MCF 10A (cell line): ENCODE measurements around the gene FAR1. TPM values are rescaled to one million over a fixed set of nuclear protein-coding genes. Genes with fewer than 3 reads are reported as not detected.

Experiments used
- BruUV-seq: library from RNA; stranded (reverse); fragments of 400-500 nt; replicated peaks from 2 replicates; lab custom pipeline; 2021; lab: Mats Ljungman, UMichigan
- CTCF ChIA-PET: fragments of 300-600 bp; sonication (Branson Sonifier 250); formaldehyde crosslinking; extraction: SDS; loops from one replicate; lab custom pipeline; 2021; ENCODE audit warnings: antibody characterized with exemption, inconsistent platforms; lab: Yijun Ruan, JAX
- POLR2A ChIA-PET: fragments of 300-600, 350-650 bp; sonication (Branson Sonifier 250); formaldehyde crosslinking; extraction: SDS; loops from one replicate; lab custom pipeline; 2020; ENCODE audit warnings: antibody characterized with exemption, inconsistent platforms; lab: Yijun Ruan, JAX
- DNase-seq: peaks from one replicate; pipeline ENCODE4 v3.0.0-alpha.2; 2018; ENCODE audit not compliant: unreplicated experiment
- H3K27ac Mint-ChIP-seq: one replicate; pipeline ENCODE4 v1.8.0; 2022; ENCODE audit warnings: mild to moderate bottlenecking, low read depth, mixed read lengths; ENCODE audit not compliant: unreplicated experiment
- H3K27me3 Mint-ChIP-seq: one replicate; pipeline ENCODE4 v1.8.0; 2022; ENCODE audit warnings: mixed read lengths; ENCODE audit not compliant: insufficient read depth, unreplicated experiment
- H3K36me3 Mint-ChIP-seq: one replicate; pipeline ENCODE4 v1.8.0; 2022; ENCODE audit warnings: mild to moderate bottlenecking, moderate library complexity, mixed read lengths; ENCODE audit not compliant: insufficient read depth, unreplicated experiment
- H3K4me1 Mint-ChIP-seq: one replicate; pipeline ENCODE4 v1.8.0; 2022; ENCODE audit warnings: mixed read lengths; ENCODE audit not compliant: insufficient read depth, unreplicated experiment
- H3K4me3 Mint-ChIP-seq: one replicate; pipeline ENCODE4 v1.8.0; 2022; ENCODE audit warnings: mild to moderate bottlenecking, moderate library complexity, mixed read lengths; ENCODE audit not compliant: unreplicated experiment
- H3K9me3 Mint-ChIP-seq: one replicate; pipeline ENCODE4 v1.8.0; 2022; ENCODE audit warnings: mixed read lengths; ENCODE audit not compliant: unreplicated experiment
- CTCF ChIP-seq: fragments of 200-600 bp; IDR thresholded peaks from one replicate; pipeline ENCODE4 v1.8.0; 2022; ENCODE audit warnings: antibody characterized with exemption, mild to moderate bottlenecking; ENCODE audit not compliant: unreplicated experiment
- intact Hi-C: fragments of 100-400 bp; cut with micrococcal nuclease; formaldehyde crosslinking; loops from 2 replicates; pipeline ENCODE4 v1.14.1; 2022
- total RNA-seq: library from RNA; stranded (reverse); gene quantifications from 2 replicates; pipeline ENCODE4 v1.2.3, GENCODE V29; 2022

The FAR1 gene
- total RNA-seq, 1 experiment from 2014 or later: 112 TPM

DNA sequence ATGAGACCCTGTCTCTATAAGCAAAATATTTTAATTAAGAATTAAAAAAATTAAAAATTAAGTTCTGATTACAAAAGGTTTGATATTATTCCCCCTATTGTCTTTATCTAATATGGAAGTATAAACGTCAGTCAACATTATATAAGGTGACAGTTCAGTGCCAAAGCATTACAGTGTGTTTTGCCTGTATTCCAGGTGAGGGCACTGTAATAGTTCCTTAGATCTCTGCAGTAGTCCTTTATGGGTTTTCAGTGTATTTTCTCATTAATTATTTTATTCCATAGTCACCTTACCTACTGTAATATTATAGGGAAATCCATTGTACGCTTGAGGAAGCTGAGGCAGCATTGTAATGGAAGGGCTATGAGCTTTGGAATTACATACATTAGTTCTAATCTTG lies 33.0 kb downstream of the FAR1 start:
- Mint-ChIP-seq H3K9me3 (no peaks in the 10 kb centered on the region), H3K27ac (no peak overlapping the region), H3K4me1 (peaks cover 9% of the 10 kb centered on the region), H3K36me3 (peaks cover 54% of the 10 kb centered on the region), H3K27me3 (no peaks in the 10 kb centered on the region), H3K4me3 (no peak overlapping the region)
- BruUV-seq: no TSS peak
- no peak for DNase-seq
- intact Hi-C loops: no loop called here
- POLR2A ChIA-PET: interaction anchor here (0.8 to 0.9 kb wide), 2 partner anchors 8 to 25 kb away, joined by 3 to 4 read pairs; no protein-coding TSS in a partner anchor
- no peak for TF ChIP-seq CTCF
- CTCF ChIA-PET: interaction anchor here (0.6 to 0.8 kb wide), 3 partner anchors 53 to 316 kb away, joined by 3 to 7 read pairs (median 4); no protein-coding TSS in a partner anchor

DNA sequence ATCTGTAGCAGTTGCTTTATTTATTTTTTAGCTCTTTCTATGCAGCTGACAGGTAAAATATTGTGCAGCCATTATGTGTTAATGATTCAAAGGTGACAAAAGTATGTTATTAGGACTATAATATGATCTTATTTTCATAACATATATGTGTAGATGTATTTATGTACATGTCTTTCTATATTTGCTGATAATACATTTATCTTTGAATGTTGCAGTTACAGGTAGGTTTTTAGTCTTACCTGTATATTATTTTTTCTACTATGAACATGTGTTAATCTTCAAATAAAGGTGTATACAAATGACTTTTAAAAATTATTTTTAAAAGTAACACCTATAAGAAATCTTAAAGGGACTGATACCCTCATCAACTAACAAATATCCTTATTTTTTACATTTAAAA lies 33.6 kb downstream of the FAR1 start:
- TF ChIP-seq CTCF: no peak
- intact Hi-C loops: no loop called here
- CTCF ChIA-PET: interaction anchor here (0.5 to 0.8 kb wide), 4 partner anchors 54 to 723 kb away, joined by 3 to 7 read pairs (median 4); no protein-coding TSS in a partner anchor
- no peaks in the 10 kb centered on the region for H3K9me3 Mint-ChIP-seq
- peaks cover 9% of the 10 kb centered on the region for H3K4me1 Mint-ChIP-seq
- BruUV-seq: no TSS peak
- H3K27ac Mint-ChIP-seq: no peak overlapping the region
- no peak overlapping the region for H3K4me3 Mint-ChIP-seq
- POLR2A ChIA-PET: interaction anchor here (0.7 to 0.8 kb wide), 2 partner anchors 9 to 35 kb away, joined by 3 read pairs; no protein-coding TSS in a partner anchor
- no peaks in the 10 kb centered on the region for H3K27me3 Mint-ChIP-seq
- no peak for DNase-seq
- H3K36me3 Mint-ChIP-seq: peaks cover 48% of the 10 kb centered on the region

DNA sequence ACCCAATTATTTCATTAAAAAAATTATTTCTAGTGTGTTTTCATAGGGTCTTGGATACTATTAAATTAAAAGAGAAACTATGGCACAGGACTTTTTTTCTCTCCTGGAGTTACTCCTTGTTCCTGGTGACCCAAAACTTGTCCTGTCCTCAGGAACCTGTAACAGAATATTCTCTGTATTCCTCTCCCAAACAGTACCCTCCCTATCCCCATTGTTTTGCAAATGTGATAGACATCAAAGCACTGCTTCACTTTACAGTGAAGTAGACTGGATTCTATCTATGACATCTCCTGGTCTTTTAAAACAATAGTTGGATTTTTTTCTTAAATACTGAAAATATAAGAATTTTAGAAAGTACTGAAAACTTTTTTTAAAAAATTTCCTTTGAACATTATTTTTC lies 37.2 kb downstream of the FAR1 start:
- no peak for DNase-seq
- Mint-ChIP-seq H3K9me3 (no peaks in the 10 kb centered on the region), H3K36me3 (peaks cover 51% of the 10 kb centered on the region), H3K27ac (no peak overlapping the region), H3K4me3 (no peak overlapping the region), H3K27me3 (no peaks in the 10 kb centered on the region), H3K4me1 (no peaks in the 10 kb centered on the region)
- no TSS peak for BruUV-seq
- ChIA-PET CTCF (no interaction called here), POLR2A (no interaction called here)
- intact Hi-C loops: no loop called here
- no peak for TF ChIP-seq CTCF

- Mint-ChIP-seq H3K27ac (no peak overlapping the region), H3K9me3 (no peaks in the 10 kb centered on the region), H3K27me3 (no peaks in the 10 kb centered on the region), H3K4me3 (no peak overlapping the region), H3K4me1 (peaks cover 6% of the 10 kb centered on the region), H3K36me3 (peaks cover 56% of the 10 kb centered on the region)
- POLR2A ChIA-PET: no interaction called here
- no peak for TF ChIP-seq CTCF
- intact Hi-C loops: no loop called here
- no TSS peak for BruUV-seq
- CTCF ChIA-PET: interaction anchor here (1.1 kb wide), 1 partner anchor 47 kb away, joined by 4 read pairs; no protein-coding TSS in a partner anchor
- DNase-seq: no peak
These were observed 45.5 kb downstream of the FAR1 start for GRCh38 chr11:13713982-13714381.
